HL-60/S4 treated with retinoic acid at 250 ng/mL for 4 days and 3 days (cell line): ENCODE results near the gene PCBP3.
"Not testable (repeated sequence)": the region's sequence is repeated elsewhere in the genome, so short reads cannot be mapped to it uniquely, and the experiment has no call there.

ENCODE experiments used
- in situ Hi-C: fragments of 300-500 bp; cut with MboI; formaldehyde crosslinking; loops from 2 replicates; pipeline ENCODE4 v1.7.0; 2022; ENCODE audit warnings: low sequenced_read_pairs

The PCBP3 gene

DNA sequence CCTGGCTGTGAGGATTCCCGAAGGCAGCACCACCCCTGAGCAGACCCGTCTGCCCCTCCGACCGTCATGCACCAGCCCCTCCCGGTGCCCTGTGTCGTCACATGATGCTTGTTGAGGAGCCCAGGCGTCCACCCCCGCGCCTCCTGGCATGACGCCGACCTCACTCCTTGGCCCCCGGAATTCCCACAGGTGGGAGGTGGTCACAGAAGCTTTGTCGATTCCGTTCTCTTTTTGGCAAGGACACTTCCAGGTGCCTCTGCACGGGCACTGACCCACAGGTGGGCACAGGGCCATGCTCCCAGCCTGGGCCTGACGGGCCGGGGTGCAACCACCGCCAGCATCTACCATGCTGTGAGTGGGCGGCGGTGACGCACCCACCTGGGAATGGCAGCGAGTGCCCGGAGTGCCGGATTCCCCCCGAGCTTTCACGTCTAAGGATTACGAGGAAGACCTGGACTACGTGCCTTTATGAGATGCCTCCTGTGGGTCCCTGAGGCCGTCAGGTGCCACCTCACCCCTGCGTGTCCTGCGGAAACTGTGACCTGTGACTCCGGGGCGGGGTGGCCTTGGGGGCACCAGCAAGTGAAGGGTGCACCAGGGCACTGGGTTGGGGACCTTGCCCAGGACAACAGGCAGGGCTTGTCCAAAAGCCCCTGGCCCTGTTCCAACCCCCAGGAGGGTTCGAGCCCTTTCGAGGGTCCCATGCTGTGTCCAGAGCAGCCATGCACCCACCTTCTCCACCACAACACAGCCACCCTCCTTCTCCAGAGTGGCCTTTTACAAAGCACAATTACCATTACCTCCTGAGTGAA, 306.6 kb downstream of the PCBP3 start:
- in situ Hi-C loops, result no loop called here

DNA sequence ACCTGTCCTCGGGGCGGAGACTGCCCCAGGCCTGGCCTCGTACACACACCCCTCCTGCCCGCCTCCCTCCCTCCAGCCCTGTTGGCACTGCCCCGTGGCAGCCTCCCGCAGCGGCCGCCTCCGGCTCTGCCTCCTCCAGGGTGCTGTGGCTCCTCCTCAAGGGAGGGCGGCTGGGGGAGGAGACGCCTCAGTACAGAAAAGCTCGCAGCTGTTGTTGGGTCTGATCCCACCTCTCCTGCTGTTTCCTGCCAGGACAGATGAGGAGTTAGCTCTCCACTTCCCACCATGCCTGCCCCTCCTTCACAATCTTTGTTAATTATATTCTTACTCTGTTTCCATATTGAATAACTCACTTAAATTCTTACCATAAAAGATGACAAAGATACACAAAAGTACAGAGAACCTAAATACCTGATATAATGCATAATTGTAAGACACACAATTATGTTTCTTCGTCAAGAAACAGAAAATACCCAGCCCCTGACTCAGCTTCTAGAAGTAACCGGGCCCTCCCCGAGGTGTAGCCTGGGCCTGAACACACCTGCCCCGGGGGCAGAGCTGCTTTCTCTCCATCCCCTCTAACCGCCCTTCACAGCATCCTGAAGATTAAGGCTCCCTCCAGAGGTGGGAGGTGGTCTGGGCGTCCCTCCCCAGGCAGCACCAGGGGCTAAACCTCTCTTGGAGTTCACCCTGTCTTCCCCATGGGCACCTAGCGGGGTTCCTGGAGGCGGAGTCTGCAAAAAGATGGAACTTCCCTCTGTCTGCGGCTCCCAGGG, 307.4 kb downstream of the PCBP3 start:
- in situ Hi-C loops, result no loop called here

DNA sequence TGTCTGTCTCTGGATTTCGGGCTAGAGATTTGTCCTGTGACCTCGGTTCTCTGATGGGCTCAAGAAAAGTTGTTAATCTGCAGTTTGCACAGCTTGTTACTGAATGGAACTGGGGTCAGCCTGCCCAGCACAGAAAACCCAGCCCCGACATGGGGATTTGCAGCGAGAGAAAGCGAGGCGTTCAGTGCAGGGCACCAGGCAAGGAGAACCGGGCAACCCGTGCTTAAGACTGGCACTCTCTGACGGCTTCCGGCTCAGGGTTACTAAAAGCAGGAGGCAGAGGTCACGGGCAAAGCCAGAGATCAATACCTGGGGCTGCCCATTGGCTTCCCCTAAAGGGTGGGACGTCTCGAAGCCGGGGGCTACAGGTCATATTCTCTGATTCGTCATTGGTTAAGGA, 308.2 kb downstream of the PCBP3 start:
- in situ Hi-C loops, result no loop called here

GRCh38 chr21:45952527-45952926, 309.0 kb downstream of the PCBP3 start:
- in situ Hi-C loops, result not testable (repeated sequence)

DNA sequence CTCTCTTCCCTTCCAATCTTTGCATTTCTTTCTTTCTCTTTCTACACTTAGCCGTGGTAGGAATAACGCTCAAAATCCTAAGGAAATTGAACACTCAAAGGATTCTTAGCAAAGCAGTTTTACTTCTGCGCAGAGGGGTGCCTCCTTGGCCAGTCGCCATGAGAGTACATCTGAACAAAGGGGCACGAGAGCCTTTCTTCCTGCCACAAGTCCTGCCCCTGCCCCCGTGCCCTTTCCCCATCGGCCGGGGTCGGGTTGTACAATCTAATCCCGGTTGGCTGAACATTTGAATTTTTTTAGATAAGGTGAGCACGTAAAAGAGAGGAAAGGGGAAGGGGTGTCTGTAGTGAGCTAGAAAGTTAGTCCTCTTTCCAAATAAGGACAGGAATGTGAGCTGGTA, 309.4 kb downstream of the PCBP3 start:
- in situ Hi-C loops, result no loop called here

DNA sequence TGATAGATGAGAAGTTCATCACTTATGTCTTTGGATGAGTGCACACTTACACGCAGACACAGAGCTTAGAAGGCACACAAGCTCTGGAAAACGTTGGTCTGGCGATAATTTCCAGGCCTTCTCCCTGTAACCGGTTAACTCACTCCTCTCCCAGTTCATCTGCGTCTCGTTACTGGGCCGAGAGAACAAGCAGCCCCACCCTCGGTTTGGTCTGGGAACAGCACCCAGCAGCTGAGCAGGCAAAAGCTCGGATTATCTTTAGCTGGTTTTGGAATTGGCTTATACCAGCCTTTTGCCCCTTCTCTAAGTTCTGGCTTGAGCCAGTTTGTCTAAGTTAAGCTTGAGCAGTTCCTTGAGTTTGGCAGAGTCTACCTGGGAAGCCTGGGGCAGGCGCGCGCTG, 310.7 kb downstream of the PCBP3 start:
- in situ Hi-C loops, result no loop called here

- in situ Hi-C loops, result no loop called here
Measured at GRCh38 chr21:45954921-45955320, 311.4 kb downstream of the PCBP3 start.

- in situ Hi-C loops, result no loop called here
Measured at GRCh38 chr21:45957551-45957950, 314.0 kb downstream of the PCBP3 start.

DNA sequence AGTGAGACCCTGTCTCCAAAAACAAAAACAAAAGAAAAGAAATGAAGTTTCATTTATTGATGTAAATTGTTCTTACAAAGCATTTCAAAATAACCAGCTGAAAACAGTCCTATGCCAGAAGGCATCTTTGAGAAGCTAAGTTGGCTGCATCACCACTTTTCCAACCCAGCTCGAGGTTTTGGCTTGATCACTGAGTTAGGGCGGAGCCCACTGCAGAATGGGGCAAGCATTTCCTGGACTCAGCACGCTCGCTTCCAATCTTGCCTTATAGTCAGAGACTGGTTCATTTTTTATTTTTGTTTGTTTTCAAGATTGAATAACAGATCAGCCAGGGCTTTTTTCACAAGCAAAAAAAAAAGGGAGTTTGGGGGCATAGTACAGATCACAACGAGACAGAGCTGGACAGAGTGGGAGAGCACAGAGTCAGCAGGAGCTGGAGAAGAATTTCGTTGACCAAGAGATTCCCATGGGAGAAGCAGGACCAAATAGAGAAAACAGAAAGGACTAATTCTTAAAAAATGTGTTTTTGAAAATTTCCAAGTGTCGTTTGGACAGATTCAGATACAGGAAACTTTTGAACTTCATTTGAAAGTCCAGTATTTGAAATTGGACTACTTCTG, 314.6 kb downstream of the PCBP3 start:
- in situ Hi-C loops, result no loop called here

DNA sequence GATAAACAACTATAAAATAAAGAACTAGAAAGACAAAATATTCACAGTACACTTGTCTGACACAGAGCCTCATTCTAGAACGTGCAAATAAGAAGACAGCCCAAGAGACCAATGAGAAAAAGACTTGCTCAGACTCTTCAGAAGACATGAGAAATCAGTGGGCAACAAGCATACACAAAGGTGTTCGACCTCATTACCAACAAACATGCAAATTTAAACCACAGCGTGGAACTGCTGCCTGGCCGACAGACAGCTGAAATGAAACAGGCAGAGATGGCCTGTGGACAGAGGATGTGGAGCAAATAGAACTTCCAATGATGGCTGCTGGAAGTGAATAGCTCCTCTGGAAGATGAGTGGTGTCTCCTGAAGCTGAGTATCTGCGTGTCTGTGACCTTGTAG, 315.7 kb downstream of the PCBP3 start:
- in situ Hi-C loops, result no loop called here

GRCh38 chr21:45959779-45960390, 316.4 kb downstream of the PCBP3 start:
- in situ Hi-C loops, result no loop called here

GRCh38 chr21:45961408-45961807, 317.9 kb downstream of the PCBP3 start:
- in situ Hi-C loops, result not testable (repeated sequence)

DNA sequence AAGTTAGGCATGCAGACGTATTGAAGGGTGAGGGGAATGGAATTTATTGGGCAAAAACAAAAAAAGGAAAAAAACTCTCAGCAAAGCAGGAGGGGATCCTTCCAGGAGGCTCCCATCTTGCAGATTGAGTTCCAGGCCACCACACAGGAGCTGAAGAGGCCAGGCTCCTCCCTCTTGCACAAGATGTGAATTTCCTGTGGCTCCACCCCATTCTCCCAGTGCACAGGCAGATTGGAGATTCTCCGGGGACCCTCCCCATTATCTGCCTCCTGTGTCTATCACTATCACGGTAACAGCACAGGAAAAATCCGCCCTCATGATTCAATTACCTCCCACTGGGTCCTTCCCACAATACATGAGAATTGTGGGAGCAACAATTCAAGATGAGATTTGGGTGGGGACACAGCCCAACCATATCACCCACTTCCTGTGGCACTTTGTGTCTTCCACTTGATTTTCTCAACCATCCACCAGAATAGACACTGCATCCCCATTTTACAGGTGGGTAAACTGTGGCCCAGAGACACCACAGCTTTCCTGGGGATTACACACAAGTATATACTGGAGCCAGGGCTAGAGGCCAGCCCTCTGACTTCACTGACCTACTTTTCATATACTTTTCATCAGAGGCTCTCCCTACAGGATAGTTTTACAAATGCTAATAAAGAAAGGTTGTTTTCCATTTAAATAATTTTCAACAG, 319.2 kb downstream of the PCBP3 start:
- in situ Hi-C loops, result no loop called here

DNA sequence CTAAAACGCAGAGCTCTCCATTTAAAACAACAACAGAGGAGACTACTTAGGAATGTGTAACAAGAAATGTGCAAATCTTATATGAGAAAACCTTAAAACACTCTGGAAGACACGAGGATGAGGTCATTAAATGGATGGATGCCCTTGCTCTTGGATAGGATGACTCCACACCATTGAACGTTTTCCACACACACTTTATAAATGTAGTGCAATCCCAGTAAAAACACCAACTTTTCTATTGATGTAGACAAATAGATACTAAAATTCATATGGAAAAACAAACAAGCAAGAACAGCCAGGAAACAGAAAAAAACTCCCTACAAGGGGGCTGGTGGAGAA, 319.7 kb downstream of the PCBP3 start:
- in situ Hi-C loops, result no loop called here

DNA sequence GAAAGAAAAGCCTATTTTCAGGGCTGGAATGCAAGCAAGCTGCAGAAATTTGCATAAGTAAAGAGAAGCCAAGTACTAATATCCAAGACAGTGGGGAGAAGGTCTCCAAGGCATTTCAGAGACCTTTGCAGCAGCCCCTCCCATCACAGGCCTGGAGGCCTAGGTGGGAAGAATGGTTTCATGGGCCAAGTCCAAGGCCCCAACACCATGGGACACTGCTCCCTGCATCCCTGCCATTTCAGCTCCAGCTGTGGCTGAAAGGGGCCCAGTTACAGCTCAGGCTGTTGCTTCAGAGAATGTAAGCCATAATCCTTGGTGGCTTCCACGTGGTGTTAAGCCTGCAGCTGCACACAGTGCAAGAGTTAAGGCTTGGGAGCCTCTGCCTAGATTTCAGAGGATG, 321.1 kb downstream of the PCBP3 start:
- in situ Hi-C loops, result no loop called here

DNA sequence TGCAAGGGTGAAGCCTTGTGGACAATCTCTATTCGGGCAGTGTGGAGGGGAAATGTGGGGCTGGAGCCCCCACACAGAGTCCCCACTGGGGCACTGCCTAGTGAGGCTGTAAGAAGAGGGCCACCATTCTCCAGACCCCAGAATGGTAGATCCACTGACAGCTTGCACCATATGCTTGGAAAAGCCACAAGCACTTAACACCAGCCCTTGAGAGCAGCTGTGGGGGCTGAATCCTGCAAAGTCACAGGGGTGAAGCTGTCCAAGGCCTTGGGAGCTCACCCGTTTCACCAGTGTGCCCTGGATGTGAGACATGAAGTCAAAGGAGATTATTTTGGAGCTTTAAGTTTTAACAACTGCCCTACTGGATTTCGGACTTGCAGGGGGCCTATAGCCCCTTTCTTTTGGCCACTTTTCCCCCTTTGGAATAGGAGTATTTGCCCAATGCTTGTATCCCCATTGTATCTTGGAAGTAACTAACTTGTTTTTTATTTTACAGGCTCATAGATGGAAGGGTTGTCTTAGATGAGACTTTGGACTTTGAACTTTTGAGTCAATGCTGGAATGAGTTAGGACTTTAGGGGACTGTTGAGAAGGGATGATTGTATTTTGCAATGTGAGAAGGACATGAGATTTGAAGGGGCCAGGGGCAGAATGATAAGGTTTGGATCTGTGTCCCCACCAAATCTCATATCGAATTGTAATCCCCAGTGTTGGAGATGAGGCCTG, 321.7 kb downstream of the PCBP3 start:
- in situ Hi-C loops, result no loop called here

DNA sequence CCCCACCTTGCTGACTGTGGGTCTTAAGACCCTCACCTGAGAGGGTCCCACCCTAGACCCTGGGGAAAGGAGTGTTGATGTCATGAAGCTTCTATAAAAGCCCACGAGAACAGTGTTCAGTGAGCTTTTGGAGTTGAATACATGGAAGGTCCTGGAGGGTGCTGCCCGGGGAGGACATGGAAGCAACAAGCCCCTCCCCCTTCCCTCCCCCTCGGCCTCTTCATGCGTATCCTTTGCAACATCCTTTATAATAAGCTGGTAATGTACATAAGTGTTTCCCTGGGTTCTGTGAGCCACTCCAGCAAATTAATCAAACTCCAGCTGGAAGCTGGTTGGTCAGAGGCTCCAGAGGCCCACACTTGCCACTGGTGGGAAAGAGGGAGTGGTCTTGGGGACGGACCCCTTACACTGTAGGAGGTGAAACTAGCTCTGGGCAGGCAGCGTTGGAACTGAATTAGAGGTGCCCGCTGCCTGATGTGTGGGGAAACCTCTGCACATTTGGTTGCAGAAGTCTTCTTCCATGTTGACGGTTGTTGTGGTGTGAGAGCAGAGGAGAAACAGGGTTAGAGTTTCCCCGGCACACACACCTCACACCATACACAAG, 323.4 kb downstream of the PCBP3 start:
- in situ Hi-C loops, result no loop called here

- in situ Hi-C loops, result no loop called here
Measured at GRCh38 chr21:45969921-45970673, 326.6 kb downstream of the PCBP3 start.
